Aorta (tissue), 5 donors: Measurements from ENCODE around the gene PYCR2. TPM values are rescaled to one million over a fixed set of nuclear protein-coding genes. Genes with fewer than 3 reads are reported as not detected.
"Not testable (repeated sequence)": the region's sequence is repeated elsewhere in the genome, so short reads cannot be mapped to it uniquely, and the experiment has no call there.

Experiments
- ATAC-seq: fragments of 200-7000 bp; cut with Tn5 transposase; one replicate; pipeline ENCODE4 v1.9.1; 2022; ENCODE audit warnings: moderate library complexity; ENCODE audit not compliant: low FRiP score
- DNase-seq, 2 donors: peaks; one replicate each; pipeline ENCODE4 v3.0.0-alpha.2; 2020
- H3K27ac ChIP-seq, 2 donors: one replicate each; pipeline ENCODE4 v1.5.1; 2013; ENCODE audit warnings: low read length in 2 of 2, mild to moderate bottlenecking in 2 of 2, moderate library complexity in 2 of 2, control low read depth in 1 of 2, inconsistent platforms in 1 of 2, low read depth in 1 of 2
- H3K27me3 ChIP-seq, 2 donors: one replicate each; pipeline ENCODE4 v1.6.1; 2013; ENCODE audit warnings: control low read depth in 1 of 2, low read length in 1 of 2, mild to moderate bottlenecking in 1 of 2, moderate library complexity in 1 of 2; ENCODE audit not compliant: insufficient read depth in 2 of 2, control insufficient read depth in 1 of 2
- H3K36me3 ChIP-seq, 2 donors: one replicate each; pipeline ENCODE4 v1.6.1; 2013; ENCODE audit warnings: control low read depth in 1 of 2, low read length in 1 of 2, mild to moderate bottlenecking in 1 of 2; ENCODE audit not compliant: insufficient read depth in 2 of 2, control insufficient read depth in 1 of 2
- H3K4me1 ChIP-seq, 2 donors: one replicate each; pipeline ENCODE4 v1.6.1; 2013; ENCODE audit warnings: low read length in 2 of 2, control low read depth in 1 of 2, mild to moderate bottlenecking in 1 of 2, moderate library complexity in 1 of 2; ENCODE audit not compliant: insufficient read depth in 2 of 2, control insufficient read depth in 1 of 2
- H3K4me3 ChIP-seq, 2 donors: one replicate each; pipeline ENCODE4 v1.5.1; 2013; ENCODE audit warnings: low read length in 2 of 2, control low read depth in 1 of 2, mild to moderate bottlenecking in 1 of 2
- H3K9me3 ChIP-seq: one replicate; pipeline ENCODE4 v1.6.1; 2013; ENCODE audit warnings: mild to moderate bottlenecking, low read length; ENCODE audit not compliant: control insufficient read depth
- WGBS, 2 donors: extraction: QIAGEN DNeasy Blood & Tissue Kit; methylation state at CpG; one replicate each; pipeline ENCODE4 v1.1.7; 2013; 5-methylcytosine and 5-hydroxymethylcytosine counted together
- intact Hi-C, 2 donors: fragments of 100-400 bp; cut with DNase I; formaldehyde crosslinking; loops; one replicate each; pipeline versions ENCODE4 v1.14.2 to v1.15.0; 2022
- long read RNA-seq, 2 donors: library from polyadenylated mRNA; unstranded; transcript quantifications; one replicate each; pipeline ENCODE4 v2.0.0, GENCODE V29; 2020 to 2021
- polyA plus RNA-seq, 2 donors: library from polyadenylated mRNA; stranded (reverse); fragments of 200-250 nt; gene quantifications; one replicate each; pipeline ENCODE4 v1.2.3, GENCODE V29; 2013
- total RNA-seq, 2 donors: library from RNA; stranded (reverse); fragmentation: NEBNext Ultra II Directional; extraction: Animal tissue kit (Norgen Biotek cat#: 25700); gene quantifications; one replicate each; pipeline ENCODE4 v1.2.1, GENCODE V29; 2021
- donor health status: healthy with polysubstance abuse.
- donor health status: Bipolar disorder and iron deficiency.
- donor health status: DM: no; HTN: no; CAD: no.
- donor health status: DM: no; HTN: no; CAD: no.
- donor health status: DM: yes; HTN: yes; CAD: no.

PYCR2 gene
- 10 to 100 TPM; 43.9 to 47.8 TPM for total RNA-seq
- polyA plus RNA-seq, result 10 to 100 TPM; 27.0 to 63.6 TPM
- long read RNA-seq, donor 1, transcript PYCR2-201 (7 exons, 1,689 nt), result major isoform, 65 of 68 reads
- long read RNA-seq, donor 1, partial matches to known transcripts, result 1 of 68 reads
- long read RNA-seq, donor 1, other reads (novel, unspliced or antisense), result 2 of 68 reads
- long read RNA-seq, donor 2, transcript PYCR2-201 (7 exons, 1,689 nt), result major isoform, 16 of 34 reads
- long read RNA-seq, donor 2, partial matches to known transcripts, result 9 of 34 reads
- long read RNA-seq, donor 2, other reads (novel, unspliced or antisense), result 9 of 34 reads

- no peaks in the 10 kb centered on the region for H3K9me3 ChIP-seq
- intact Hi-C loops, result no loop called here
- H3K27me3 ChIP-seq, result no peaks in the 10 kb centered on the region
- H3K4me1 ChIP-seq, result no peaks in the 10 kb centered on the region
- H3K27ac ChIP-seq, result peak within 1 kb of the TSS in 1 of 2 donors; percentile 93
- ATAC-seq (peak; percentile 98), DNase-seq (peak; percentile 97)
- WGBS, 2 donors, result 0% methylated on average over 74 to 80 of the region's 80 CpGs
- no peaks in the 10 kb centered on the region for H3K36me3 ChIP-seq
- H3K4me3 ChIP-seq, result peak within 1 kb of the TSS; percentile 63 to 94
These were observed at the start of gene PYCR2 for GRCh38 chr1:225923692-225924555. PYCR2 (minus strand) TSS chr1:225924250; CDS start chr1:225924110, 140 bp downstream.

GRCh38 chr1:225973158-225973557 lies 49.1 kb upstream of the PYCR2 start:
- no peak for DNase-seq
- WGBS, 2 donors, result 87 to 92% methylated on average over 5 of the region's 5 CpGs
- Histone ChIP-seq H3K27ac (no peak overlapping the region), H3K9me3 (no peaks in the 10 kb centered on the region), H3K4me1 (no peaks in the 10 kb centered on the region), H3K27me3 (no peaks in the 10 kb centered on the region), H3K4me3 (no peak overlapping the region), H3K36me3 (no peaks in the 10 kb centered on the region)
- no peak for ATAC-seq
- intact Hi-C loops, result loop anchor here (10.0 kb wide), 2 partner anchors 198 to 648 kb away; partner anchors contain the start of gene SRP9 (in 2 of the 2)

GRCh38 chr1:225972344-225973152 lies 48.5 kb upstream of the PYCR2 start:
- ATAC-seq (no peak), DNase-seq (no peak)
- intact Hi-C loops, result loop anchor here (10.0 kb wide), 2 partner anchors 198 to 648 kb away; partner anchors contain the start of gene SRP9 (in 2 of the 2)
- H3K36me3 ChIP-seq, result no peaks in the 10 kb centered on the region
- WGBS, 2 donors, result 90 to 94% methylated on average over 15 of the region's 15 CpGs
- H3K4me3 ChIP-seq, result no peak overlapping the region
- H3K4me1 ChIP-seq, result no peaks in the 10 kb centered on the region
- no peaks in the 10 kb centered on the region for H3K27me3 ChIP-seq
- no peak overlapping the region for H3K27ac ChIP-seq
- H3K9me3 ChIP-seq, result no peaks in the 10 kb centered on the region

- not testable (repeated sequence) for H3K27me3 ChIP-seq, H3K36me3 ChIP-seq, H3K27ac ChIP-seq, ATAC-seq, H3K4me1 ChIP-seq, H3K9me3 ChIP-seq, H3K4me3 ChIP-seq, DNase-seq
- intact Hi-C loops, result loop anchor here (10.0 kb wide), 2 partner anchors 196 to 646 kb away; partner anchors contain the start of gene SRP9 (in 2 of the 2)
- 88 to 91% methylated on average over 16 of the region's 16 CpGs for WGBS, 2 donors
These were observed 46.6 kb upstream of the PYCR2 start for GRCh38 chr1:225970592-225971157.

- not testable (repeated sequence) for H3K4me1 ChIP-seq, H3K36me3 ChIP-seq, H3K27ac ChIP-seq, ATAC-seq, H3K27me3 ChIP-seq, DNase-seq, H3K9me3 ChIP-seq, H3K4me3 ChIP-seq
- 94 to 96% methylated on average over 22 to 28 of the region's 28 CpGs for WGBS, 2 donors
- intact Hi-C loops, result loop anchor here (10.0 kb wide), 2 partner anchors 195 to 645 kb away; partner anchors contain the start of gene SRP9 (in 2 of the 2)
These were observed 45.7 kb upstream of the PYCR2 start for GRCh38 chr1:225969751-225970150.

GRCh38 chr1:225965231-225965630 lies 41.2 kb upstream of the PYCR2 start:
- Histone ChIP-seq H3K36me3 (no peaks in the 10 kb centered on the region), H3K4me1 (no peaks in the 10 kb centered on the region), H3K9me3 (no peaks in the 10 kb centered on the region), H3K27me3 (no peaks in the 10 kb centered on the region), H3K27ac (no peak overlapping the region), H3K4me3 (no peak overlapping the region)
- ATAC-seq (no peak), DNase-seq (no peak)
- 10 to 13% methylated on average over 5 of the region's 5 CpGs for WGBS, 2 donors
- intact Hi-C loops, result no loop called here

GRCh38 chr1:225963735-225964530 lies 39.9 kb upstream of the PYCR2 start:
- ATAC-seq (no peak), DNase-seq (no peak)
- intact Hi-C loops, result no loop called here
- H3K4me1 ChIP-seq, result no peaks in the 10 kb centered on the region
- WGBS, 2 donors, result 95% methylated on average over 15 of the region's 15 CpGs
- no peaks in the 10 kb centered on the region for H3K27me3 ChIP-seq
- H3K4me3 ChIP-seq, result no peak overlapping the region
- H3K27ac ChIP-seq, result no peak overlapping the region
- no peaks in the 10 kb centered on the region for H3K36me3 ChIP-seq
- no peaks in the 10 kb centered on the region for H3K9me3 ChIP-seq
